Measurements from ENCODE around the gene MIP. TPM values are rescaled to one million over a fixed set of nuclear protein-coding genes. Genes with fewer than 3 reads are reported as not detected.
"Not testable (repeated sequence)": the region's sequence is repeated elsewhere in the genome, so short reads cannot be mapped to it uniquely, and the experiment has no call there.

MIP gene
- total RNA-seq, 1 experiment from 2014 or later: not detected

GRCh38 chr12:56468216-56469006 lies 14.0 kb upstream of the MIP start, which contains the start of gene SPRYD4:
TSS of gene SPRYD4 (plus strand) at chr12:56468578. CDS start at chr12:56468592, 14 bp downstream.
- DNase-seq (ENCODE audit: extremely low read depth, low read depth): peak; percentile 90

- DNase-seq (ENCODE audit: extremely low read depth, low read depth): no peak
These were observed 8.1 kb upstream of the MIP start for GRCh38 chr12:56462565-56462964.

GRCh38 chr12:56461235-56462159 lies 7.0 kb upstream of the MIP start:
- DNase-seq (ENCODE audit: extremely low read depth, low read depth): no peak

GRCh38 chr12:56457817-56458216 lies 3.4 kb upstream of the MIP start:
- DNase-seq (ENCODE audit: extremely low read depth, low read depth): no peak

GRCh38 chr12:56451147-56451546 lies 3.3 kb downstream of the MIP start:
- no peak for DNase-seq (ENCODE audit: extremely low read depth, low read depth)

- no peak for DNase-seq (ENCODE audit: extremely low read depth, low read depth)
These were observed 4.2 kb downstream of the MIP start for GRCh38 chr12:56450241-56450640.

GRCh38 chr12:56449622-56449984 lies 4.9 kb downstream of the MIP start:
- no peak for DNase-seq (ENCODE audit: extremely low read depth, low read depth)

- DNase-seq (ENCODE audit: extremely low read depth, low read depth): peak; percentile 88
These were observed 5.4 kb downstream of the MIP start, which contains the start of gene TIMELESS for GRCh38 chr12:56448860-56449621. TSS of gene TIMELESS (minus strand) at chr12:56449426. CDS start at chr12:56434170, 15,256 bp downstream.

GRCh38 chr12:56443208-56443607 lies 11.2 kb downstream of the MIP start:
- DNase-seq (ENCODE audit: extremely low read depth, low read depth): not testable (repeated sequence)

GRCh38 chr12:56437430-56438176 lies 16.9 kb downstream of the MIP start:
- DNase-seq (ENCODE audit: extremely low read depth, low read depth): no peak

- no peak for DNase-seq (ENCODE audit: extremely low read depth, low read depth)
These were observed 19.6 kb downstream of the MIP start for GRCh38 chr12:56434828-56435227.

GRCh38 chr12:56431850-56432249 lies 22.6 kb downstream of the MIP start:
- DNase-seq (ENCODE audit: extremely low read depth, low read depth): no peak

- DNase-seq (ENCODE audit: extremely low read depth, low read depth): no peak
These were observed 23.2 kb downstream of the MIP start for GRCh38 chr12:56431288-56431687.

- DNase-seq (ENCODE audit: extremely low read depth, low read depth): no peak
These were observed 28.5 kb downstream of the MIP start for GRCh38 chr12:56425940-56426438.

GRCh38 chr12:56425193-56425592 lies 29.3 kb downstream of the MIP start:
- DNase-seq (ENCODE audit: extremely low read depth, low read depth): no peak

- no peak for DNase-seq (ENCODE audit: extremely low read depth, low read depth)
These were observed 34.0 kb downstream of the MIP start for GRCh38 chr12:56420411-56420810.

- DNase-seq (ENCODE audit: extremely low read depth, low read depth): no peak
These were observed 36.7 kb downstream of the MIP start for GRCh38 chr12:56417739-56418138.

- DNase-seq (ENCODE audit: extremely low read depth, low read depth): no peak
These were observed 40.1 kb downstream of the MIP start for GRCh38 chr12:56414401-56414800.

- no peak for DNase-seq (ENCODE audit: extremely low read depth, low read depth)
These were observed 41.1 kb downstream of the MIP start for GRCh38 chr12:56413392-56413791.
